ENCODE measurements around the gene SIRT3. TPM values are rescaled to one million over a fixed set of nuclear protein-coding genes. Genes with fewer than 3 reads are reported as not detected.
"Not testable (repeated sequence)": the region's sequence is repeated elsewhere in the genome, so short reads cannot be mapped to it uniquely, and the experiment has no call there.

Gene SIRT3
- total RNA-seq, 3 donors from 2014 or later (not counting 1 experiment from before 2014, with no cell fraction given): 20.1 to 24.2 (median 21.2) TPM

DNA sequence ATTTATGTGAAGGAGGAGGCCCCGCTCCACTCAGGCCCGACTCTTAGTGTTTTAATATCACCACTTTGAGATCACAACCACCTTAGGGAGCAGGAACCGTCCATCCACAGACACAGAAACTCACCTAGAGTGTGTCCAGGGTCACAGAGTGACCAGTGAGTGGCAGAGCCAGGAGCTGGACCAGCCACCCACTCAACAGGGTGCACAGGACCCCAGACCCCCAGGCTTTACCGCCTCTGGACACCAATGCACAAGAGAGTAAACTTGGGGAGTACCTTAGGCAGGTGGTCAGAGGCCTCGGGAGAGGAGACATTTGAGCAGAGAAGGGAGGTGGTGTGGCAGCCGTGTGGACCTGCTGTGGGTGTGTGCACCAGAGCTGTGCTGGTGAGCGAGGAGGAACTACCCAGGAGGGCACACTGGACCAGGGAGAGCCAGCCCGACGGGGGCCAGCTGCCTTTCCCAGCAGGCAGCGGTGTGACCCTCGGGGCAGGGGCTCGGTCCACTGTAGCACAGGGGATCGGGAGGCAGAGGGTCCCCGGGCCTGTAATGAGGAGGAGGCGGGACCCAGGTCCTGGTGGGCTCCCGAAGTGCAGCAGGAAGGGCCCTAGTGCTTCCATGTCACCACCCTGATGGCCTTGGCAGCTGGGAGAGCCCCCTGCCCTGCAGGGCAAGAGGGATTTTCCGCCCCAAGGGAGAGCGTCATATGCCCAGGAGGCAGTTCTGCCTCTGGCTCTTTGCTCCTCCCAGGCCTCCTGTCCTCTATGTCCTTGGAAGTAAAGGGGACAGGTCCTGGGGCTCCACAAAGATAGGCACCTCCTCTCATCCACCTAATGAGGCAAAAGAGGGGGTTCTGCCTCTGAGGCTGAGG, 34.5 kb upstream of the SIRT3 start:
- intact Hi-C loops (cut with micrococcal nuclease): no loop called here
- TF ChIP-seq CTCF (IDR thresholded peaks at IDR 0.05): no peak

DNA sequence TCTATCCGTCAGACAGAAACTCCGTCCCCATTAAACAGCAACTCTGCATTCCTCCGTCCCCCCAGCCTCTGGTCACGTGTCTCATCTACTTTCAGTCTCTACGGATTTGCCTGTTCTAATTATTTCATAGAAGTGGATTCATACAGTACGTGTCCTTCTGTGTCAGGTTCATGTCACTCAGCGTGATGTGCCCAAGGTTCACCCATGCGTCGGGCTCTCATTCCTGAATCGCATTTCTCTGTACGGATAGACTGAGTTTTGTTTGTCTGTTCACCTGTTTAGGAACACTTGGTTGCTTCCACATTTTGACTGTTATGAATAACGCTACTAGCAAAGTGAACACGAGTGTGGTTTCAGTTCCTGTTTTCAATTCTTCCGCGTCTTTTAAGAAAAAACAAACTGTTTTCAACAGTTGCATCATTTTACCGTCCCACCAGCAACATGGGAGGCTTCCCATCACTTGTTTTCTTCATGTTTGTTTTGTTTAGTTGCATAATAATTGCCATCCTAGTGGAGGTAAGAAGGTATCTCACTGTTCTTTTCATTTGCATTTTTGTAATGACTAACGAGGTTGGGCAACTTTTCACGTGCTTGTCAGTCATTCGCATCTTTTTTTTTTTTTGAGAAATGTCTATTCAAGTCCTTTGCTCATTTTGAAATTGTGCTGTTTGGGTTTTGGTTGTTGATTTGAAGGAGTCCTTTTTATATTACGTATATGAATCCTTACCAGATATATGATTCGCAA, 33.2 kb upstream of the SIRT3 start:
- 6% methylated on average over 17 of the region's 21 CpGs for WGBS (ENCODE audit: insufficient coverage)
- TF ChIP-seq CTCF (IDR thresholded peaks at IDR 0.05): peak; percentile 41
- intact Hi-C loops (cut with micrococcal nuclease): loop anchor here (1.0 to 5.0 kb wide), 6 partner anchors 33 to 237 kb away; partner anchors contain the start of genes BET1L, PSMD13, RIC8A and RNH1
- ATAC-seq: peak; percentile 61 to 71 (median 63)
- H3K4me3 ChIP-seq (ENCODE audit: low read length): peak overlapping the region; percentile 63
- H3K27me3 Mint-ChIP-seq (ENCODE audit: low read depth in 2 of 2): peaks cover 0 to 2% of the 10 kb centered on the region in 2 donors
- H3K4me1 ChIP-seq (ENCODE audit: control insufficient read depth, insufficient read depth, low read length): peaks cover 39% of the 10 kb centered on the region
- H3K27ac Mint-ChIP-seq: peak overlapping the region; percentile 89 to 96
- no peaks in the 10 kb centered on the region for H3K36me3 ChIP-seq (ENCODE audit: control insufficient read depth, insufficient read depth, low read length)
- H3K36me3 Mint-ChIP-seq: no peaks in the 10 kb centered on the region
- peak overlapping the region; percentile 88 for H3K27ac ChIP-seq (ENCODE audit: low read length)
- no peaks in the 10 kb centered on the region for H3K9me3 Mint-ChIP-seq
- H3K9me3 ChIP-seq (ENCODE audit: control insufficient read depth, insufficient read depth, low read length): no peaks in the 10 kb centered on the region
- peaks cover 20 to 40% of the 10 kb centered on the region in 2 donors for H3K4me1 Mint-ChIP-seq
- DNase-seq: peak; percentile 60 to 87
- H3K4me3 Mint-ChIP-seq: peak overlapping the region; percentile 83
- no peaks in the 10 kb centered on the region for H3K27me3 ChIP-seq (ENCODE audit: control insufficient read depth, insufficient read depth, low read length)

More for the DNA sequence above, 34.5 kb upstream of the SIRT3 start:
- Mint-ChIP-seq H3K27me3 (ENCODE audit: low read depth in 2 of 2) (peaks cover 0 to 2% of the 10 kb centered on the region in 2 donors), H3K4me1 (peaks cover 20 to 40% of the 10 kb centered on the region in 2 donors), H3K4me3 (no peak overlapping the region), H3K36me3 (no peaks in the 10 kb centered on the region), H3K9me3 (no peaks in the 10 kb centered on the region), H3K27ac (peak overlapping the region; percentile 89 to 96)
- WGBS (ENCODE audit: insufficient coverage): 90% methylated on average over 18 of the region's 18 CpGs
- Histone ChIP-seq H3K27ac (ENCODE audit: low read length) (peak overlapping the region; percentile 88), H3K4me1 (ENCODE audit: control insufficient read depth, insufficient read depth, low read length) (peaks cover 39% of the 10 kb centered on the region), H3K4me3 (ENCODE audit: low read length) (no peak overlapping the region), H3K9me3 (ENCODE audit: control insufficient read depth, insufficient read depth, low read length) (no peaks in the 10 kb centered on the region), H3K27me3 (ENCODE audit: control insufficient read depth, insufficient read depth, low read length) (no peaks in the 10 kb centered on the region), H3K36me3 (ENCODE audit: control insufficient read depth, insufficient read depth, low read length) (no peaks in the 10 kb centered on the region)
- ATAC-seq: no peak
- DNase-seq: no peak

- not testable (repeated sequence) for H3K27me3 Mint-ChIP-seq (ENCODE audit: low read depth in 2 of 2); H3K36me3 ChIP-seq (ENCODE audit: control insufficient read depth, insufficient read depth, low read length); H3K27me3 ChIP-seq (ENCODE audit: control insufficient read depth, insufficient read depth, low read length); H3K36me3 Mint-ChIP-seq; H3K9me3 ChIP-seq (ENCODE audit: control insufficient read depth, insufficient read depth, low read length); H3K9me3 Mint-ChIP-seq
- Histone ChIP-seq H3K27ac (ENCODE audit: low read length) (peak overlapping the region; percentile 88), H3K4me1 (ENCODE audit: control insufficient read depth, insufficient read depth, low read length) (peaks cover 39% of the 10 kb centered on the region), H3K4me3 (ENCODE audit: low read length) (peak overlapping the region; percentile 63)
- Mint-ChIP-seq H3K27ac (peak overlapping the region; percentile 89 to 96), H3K4me1 (peaks cover 20 to 40% of the 10 kb centered on the region in 2 donors), H3K4me3 (peak overlapping the region; percentile 83)
- DNase-seq: peak; percentile 70 to 79
- peak; percentile 58 to 75 (median 69) for ATAC-seq
- intact Hi-C loops (cut with micrococcal nuclease): loop anchor here (1.0 to 5.0 kb wide), 6 partner anchors 32 to 238 kb away; partner anchors contain the start of genes BET1L, PSMD13, RIC8A and RNH1
- WGBS (ENCODE audit: insufficient coverage): 4% methylated on average over 15 of the region's 16 CpGs
Observed at GRCh38 chr11:268716-269145, 32.6 kb upstream of the SIRT3 start.

Measured in natural killer cell (primary cell).